ENCODE data around the gene TAS2R30.
"Not testable (repeated sequence)": the region's sequence is repeated elsewhere in the genome, so short reads cannot be mapped to it uniquely, and the experiment has no call there.

TAS2R30 gene

GRCh38 chr12:11143352-11143751 is 8.9 kb upstream of the TAS2R30 start:
- H3K27ac ChIP-seq: no peak overlapping the region
- H3K36me3 ChIP-seq: peaks cover 3% of the 10 kb centered on the region; the same call in 1 of the 2 replicates
- no peak overlapping the region for H3K4me3 ChIP-seq (ENCODE audit: low read depth, low read length)
- no peak for TF ChIP-seq CTCF (IDR thresholded peaks at IDR 0.05; ENCODE audit: low read depth, low read length)
- no peak for DNase-seq
- no peaks in the 10 kb centered on the region for H3K27me3 ChIP-seq (ENCODE audit: insufficient read depth, low read depth, severe bottlenecking)
- H3K9me3 ChIP-seq (ENCODE audit: severe bottlenecking): no peaks in the 10 kb centered on the region

GRCh38 chr12:11136075-11136474 is 1.6 kb upstream of the TAS2R30 start:
- Histone ChIP-seq H3K27me3 (ENCODE audit: insufficient read depth, low read depth, severe bottlenecking) (no peaks in the 10 kb centered on the region), H3K27ac (no peak overlapping the region), H3K4me3 (ENCODE audit: low read depth, low read length) (no peak overlapping the region), H3K36me3 (no peaks in the 10 kb centered on the region; the same call in 1 of the 2 replicates), H3K9me3 (ENCODE audit: severe bottlenecking) (no peaks in the 10 kb centered on the region)
- no peak for TF ChIP-seq CTCF (IDR thresholded peaks at IDR 0.05; ENCODE audit: low read depth, low read length)
- no peak for DNase-seq

GRCh38 chr12:11133816-11134215 is 628 bp downstream of the TAS2R30 start:
- H3K36me3 ChIP-seq: no peaks in the 10 kb centered on the region; the same call in 1 of the 2 replicates
- no peak overlapping the region for H3K4me3 ChIP-seq (ENCODE audit: low read depth, low read length)
- no peak for TF ChIP-seq CTCF (IDR thresholded peaks at IDR 0.05; ENCODE audit: low read depth, low read length)

GRCh38 chr12:11133162-11133561 is 1.3 kb downstream of the TAS2R30 start:
- H3K36me3 ChIP-seq: no peaks in the 10 kb centered on the region; the same call in 1 of the 2 replicates
- H3K27ac ChIP-seq: no peak overlapping the region
- TF ChIP-seq CTCF (IDR thresholded peaks at IDR 0.05; ENCODE audit: low read depth, low read length): no peak
- H3K9me3 ChIP-seq (ENCODE audit: severe bottlenecking): no peaks in the 10 kb centered on the region
- DNase-seq: no peak
- no peak overlapping the region for H3K4me3 ChIP-seq (ENCODE audit: low read depth, low read length)
- no peaks in the 10 kb centered on the region for H3K27me3 ChIP-seq (ENCODE audit: insufficient read depth, low read depth, severe bottlenecking)

More at GRCh38 chr12:11133816-11134215, 628 bp downstream of the TAS2R30 start:
- no peak overlapping the region for H3K27ac ChIP-seq
- no peaks in the 10 kb centered on the region for H3K9me3 ChIP-seq (ENCODE audit: severe bottlenecking)
- no peak for DNase-seq
- H3K27me3 ChIP-seq (ENCODE audit: insufficient read depth, low read depth, severe bottlenecking): no peaks in the 10 kb centered on the region

- Histone ChIP-seq H3K9me3 (ENCODE audit: severe bottlenecking) (no peaks in the 10 kb centered on the region), H3K36me3 (no peaks in the 10 kb centered on the region; the same call in none of the 2 replicates), H3K4me3 (ENCODE audit: low read depth, low read length) (no peak overlapping the region), H3K27ac (no peak overlapping the region), H3K27me3 (ENCODE audit: insufficient read depth, low read depth, severe bottlenecking) (no peaks in the 10 kb centered on the region)
- TF ChIP-seq CTCF (IDR thresholded peaks at IDR 0.05; ENCODE audit: low read depth, low read length): no peak
- no peak for DNase-seq
Measured at GRCh38 chr12:11130999-11131398, 3.4 kb downstream of the TAS2R30 start.

GRCh38 chr12:11130382-11130781 is 4.1 kb downstream of the TAS2R30 start:
- no peak for TF ChIP-seq CTCF (IDR thresholded peaks at IDR 0.05; ENCODE audit: low read depth, low read length)
- Histone ChIP-seq H3K27ac (no peak overlapping the region), H3K36me3 (no peaks in the 10 kb centered on the region; the same call in none of the 2 replicates), H3K9me3 (ENCODE audit: severe bottlenecking) (no peaks in the 10 kb centered on the region), H3K27me3 (ENCODE audit: insufficient read depth, low read depth, severe bottlenecking) (no peaks in the 10 kb centered on the region), H3K4me3 (ENCODE audit: low read depth, low read length) (no peak overlapping the region)
- DNase-seq: no peak

GRCh38 chr12:11114130-11114529 is 20.3 kb downstream of the TAS2R30 start:
- not testable (repeated sequence) for DNase-seq; H3K27ac ChIP-seq; H3K36me3 ChIP-seq; H3K9me3 ChIP-seq (ENCODE audit: severe bottlenecking); H3K4me3 ChIP-seq (ENCODE audit: low read depth, low read length); H3K27me3 ChIP-seq (ENCODE audit: insufficient read depth, low read depth, severe bottlenecking)

GRCh38 chr12:11111213-11111612 is 23.2 kb downstream of the TAS2R30 start:
- not testable (repeated sequence) for H3K27ac ChIP-seq; H3K9me3 ChIP-seq (ENCODE audit: severe bottlenecking); H3K27me3 ChIP-seq (ENCODE audit: insufficient read depth, low read depth, severe bottlenecking); H3K4me3 ChIP-seq (ENCODE audit: low read depth, low read length); H3K36me3 ChIP-seq; DNase-seq
